ENCODE results near the gene CRABP2.

Gene CRABP2

GRCh38 chr1:156670791-156671190, 34.6 kb downstream of the CRABP2 start:
- H3K4me3 ChIP-seq (ENCODE audit: low read depth, low read length) = no peak overlapping the region

GRCh38 chr1:156670359-156670758, 35.0 kb downstream of the CRABP2 start:
- H3K4me3 ChIP-seq (ENCODE audit: low read depth, low read length) = no peak overlapping the region

- no peak overlapping the region for H3K4me3 ChIP-seq (ENCODE audit: low read depth, low read length)
Observed at GRCh38 chr1:156669794-156670193, 35.6 kb downstream of the CRABP2 start.

- no peak overlapping the region for H3K4me3 ChIP-seq (ENCODE audit: low read depth, low read length)
Observed at GRCh38 chr1:156668801-156669637, 36.4 kb downstream of the CRABP2 start.

- H3K4me3 ChIP-seq (ENCODE audit: low read depth, low read length) = no peak overlapping the region
Observed at GRCh38 chr1:156667968-156668709, 37.2 kb downstream of the CRABP2 start.

GRCh38 chr1:156667610-156667967, 37.8 kb downstream of the CRABP2 start:
- no peak overlapping the region for H3K4me3 ChIP-seq (ENCODE audit: low read depth, low read length)

- no peak overlapping the region for H3K4me3 ChIP-seq (ENCODE audit: low read depth, low read length)
Observed at GRCh38 chr1:156666862-156667609, 38.3 kb downstream of the CRABP2 start.

DNA sequence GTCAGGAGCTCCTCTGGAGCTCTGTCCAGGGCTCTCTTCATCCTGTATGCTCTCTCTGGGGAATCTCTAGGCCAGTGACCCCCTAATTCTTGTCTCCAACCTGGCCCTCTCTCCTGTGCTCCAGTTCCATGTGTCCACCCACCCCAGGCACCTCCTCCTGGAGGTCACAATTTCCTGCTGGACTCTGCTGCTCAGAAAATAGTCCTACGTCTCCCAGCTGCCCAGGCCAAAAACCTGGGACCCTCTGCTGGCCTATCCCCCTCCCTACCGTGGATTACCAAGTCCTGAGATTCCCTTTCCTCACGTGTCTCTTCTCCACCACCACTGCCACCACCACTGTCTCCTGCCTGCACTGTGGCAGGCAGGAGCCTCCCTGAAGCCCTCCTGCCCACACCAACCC, 39.8 kb downstream of the CRABP2 start:
- H3K4me3 ChIP-seq (ENCODE audit: low read depth, low read length) = no peak overlapping the region

- no peak overlapping the region for H3K4me3 ChIP-seq (ENCODE audit: low read depth, low read length)
Observed at GRCh38 chr1:156664767-156665411, 40.5 kb downstream of the CRABP2 start.

- H3K4me3 ChIP-seq (ENCODE audit: low read depth, low read length) = no peak overlapping the region
Observed at GRCh38 chr1:156664046-156664766, 41.2 kb downstream of the CRABP2 start.

- no peak overlapping the region for H3K4me3 ChIP-seq (ENCODE audit: low read depth, low read length)
Observed at GRCh38 chr1:156663178-156663577, 42.2 kb downstream of the CRABP2 start.

- no peak overlapping the region for H3K4me3 ChIP-seq (ENCODE audit: low read depth, low read length)
Observed at GRCh38 chr1:156662800-156663055, 42.7 kb downstream of the CRABP2 start.

DNA sequence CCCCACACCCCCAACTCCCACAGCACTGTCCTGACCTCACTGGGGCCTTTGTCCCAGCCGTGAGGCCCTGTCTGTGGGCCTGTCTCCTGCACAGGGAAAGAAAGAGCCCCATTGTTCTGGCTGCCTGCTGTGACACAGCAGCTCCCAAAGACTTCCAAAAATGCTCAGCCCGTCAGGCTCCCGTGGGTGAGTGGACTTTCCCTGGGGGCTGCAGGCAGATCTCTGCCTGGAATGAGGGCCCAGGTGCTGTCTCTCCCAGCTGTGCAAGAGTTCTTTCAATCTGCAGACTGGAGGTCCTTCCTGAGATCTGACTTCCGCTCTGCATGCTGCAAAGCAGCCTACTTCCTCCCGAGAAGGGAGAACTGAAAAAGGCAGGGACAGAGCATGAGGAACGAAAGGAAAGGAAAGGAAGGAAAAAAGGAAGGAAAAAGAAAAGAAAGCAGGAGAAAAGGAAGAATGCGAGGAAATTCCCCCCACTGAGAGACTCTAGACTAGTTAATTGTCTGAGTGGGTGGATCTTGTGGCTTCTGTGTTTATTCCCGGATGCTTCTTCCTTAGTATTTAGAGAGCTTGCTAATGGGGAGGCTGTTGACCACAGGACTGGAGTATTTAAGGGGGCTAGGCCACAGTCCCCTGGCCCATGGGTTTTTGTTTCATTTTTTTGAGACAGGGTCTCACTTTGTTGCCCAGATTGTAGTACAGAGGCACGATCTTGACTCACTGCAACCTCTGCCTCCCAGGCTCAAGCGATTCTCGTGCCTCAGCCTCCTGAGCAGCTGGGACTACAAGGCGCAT, 43.2 kb downstream of the CRABP2 start:
- H3K4me3 ChIP-seq (ENCODE audit: low read depth, low read length) = no peak overlapping the region

DNA sequence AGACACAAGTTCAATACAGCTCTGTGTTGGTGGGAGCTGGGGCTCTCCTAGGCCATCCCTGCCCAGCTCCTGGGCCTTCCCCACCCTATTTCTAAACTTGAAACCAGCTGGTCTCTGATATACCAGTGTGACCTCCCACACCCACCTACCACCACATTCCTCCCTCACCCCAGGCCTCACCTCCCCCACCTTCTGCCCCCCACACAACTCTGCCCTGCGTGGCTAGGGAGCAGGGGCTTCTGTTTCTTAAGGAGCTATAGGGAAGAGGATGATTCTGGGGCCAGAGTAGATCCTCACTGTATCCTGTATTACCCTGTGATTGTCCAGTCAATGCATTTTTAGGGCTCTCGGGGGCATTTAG, 44.7 kb downstream of the CRABP2 start:
- H3K4me3 ChIP-seq (ENCODE audit: low read depth, low read length) = no peak overlapping the region

DNA sequence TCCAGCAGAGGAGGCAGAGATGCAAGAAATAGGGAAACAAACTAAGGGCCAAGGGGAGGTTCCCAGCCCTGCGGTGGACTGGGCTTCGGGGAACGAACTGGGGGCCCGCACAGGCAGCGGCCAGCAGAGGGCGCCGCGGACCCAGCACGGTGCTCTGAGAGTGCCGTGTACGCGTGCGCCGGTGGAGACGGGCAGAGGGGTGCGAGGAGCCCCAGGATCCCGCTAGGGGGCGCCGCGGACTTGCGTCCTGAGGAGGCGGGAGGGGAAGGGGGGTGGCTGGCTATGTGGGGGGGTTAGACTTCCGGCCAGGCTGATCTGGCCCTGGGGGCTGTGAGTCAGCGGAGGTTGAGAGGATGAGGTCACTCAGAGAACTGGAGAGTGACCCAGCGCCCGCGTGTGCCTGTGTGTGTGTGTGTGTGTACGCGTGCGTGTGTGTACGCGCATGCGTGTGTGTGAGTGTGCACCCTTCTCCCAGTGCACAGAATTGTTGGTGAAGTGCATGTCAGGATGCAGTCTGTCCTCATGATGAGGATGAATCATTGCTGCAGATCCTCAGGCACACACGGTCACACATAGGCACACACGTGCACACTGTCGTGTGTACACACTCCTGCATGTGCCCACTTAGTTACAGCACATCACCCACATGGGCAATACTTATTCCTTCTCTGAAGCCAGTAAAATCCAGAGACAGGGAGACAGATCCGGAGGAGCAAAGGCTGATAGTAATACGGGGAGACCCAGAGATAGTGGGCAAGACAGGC, 45.2 kb downstream of the CRABP2 start:
- H3K4me3 ChIP-seq (ENCODE audit: low read depth, low read length) = no peak overlapping the region

GRCh38 chr1:156659661-156659987, 45.8 kb downstream of the CRABP2 start:
- H3K4me3 ChIP-seq (ENCODE audit: low read depth, low read length) = no peak overlapping the region

DNA sequence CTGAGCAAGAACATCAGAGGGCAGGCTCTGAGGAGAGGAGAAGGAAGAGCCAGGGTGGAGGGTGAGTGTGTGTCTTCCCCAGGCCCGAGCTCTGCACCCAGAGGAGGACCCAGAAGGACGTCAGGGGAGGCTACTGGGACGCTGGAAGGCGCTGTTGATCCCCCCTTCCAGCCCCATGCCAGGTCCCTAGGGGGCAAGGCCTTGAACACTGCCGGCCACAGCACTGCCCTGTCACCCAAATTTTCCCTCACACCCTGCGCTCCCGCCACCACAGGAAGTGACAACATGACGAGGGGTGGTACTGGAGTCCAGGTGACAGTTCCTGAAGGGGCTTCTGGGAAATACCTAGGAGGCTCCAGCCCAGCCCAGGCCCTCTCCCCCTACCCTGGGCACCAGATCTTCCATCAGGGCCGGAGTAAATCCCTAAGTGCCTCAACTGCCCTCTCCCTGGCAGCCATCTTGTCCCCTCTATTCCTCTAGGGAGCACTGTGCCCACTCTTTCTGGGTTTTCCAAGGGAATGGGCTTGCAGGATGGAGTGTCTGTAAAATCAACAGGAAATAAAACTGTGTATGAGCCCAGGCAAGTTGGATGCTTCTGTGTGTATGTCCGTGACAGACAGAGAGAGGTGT, 46.3 kb downstream of the CRABP2 start:
- H3K4me3 ChIP-seq (ENCODE audit: low read depth, low read length) = no peak overlapping the region

GRCh38 chr1:156658496-156658895, 46.9 kb downstream of the CRABP2 start:
- no peak overlapping the region for H3K4me3 ChIP-seq (ENCODE audit: low read depth, low read length)

GRCh38 chr1:156657741-156658319, 47.6 kb downstream of the CRABP2 start:
- H3K4me3 ChIP-seq (ENCODE audit: low read depth, low read length) = no peak overlapping the region
